ENCODE results near the gene PLA2G4A. TPM values are rescaled to one million over a fixed set of nuclear protein-coding genes. Genes with fewer than 3 reads are reported as not detected.

PLA2G4A gene
- total RNA-seq, 4 donors from 2014 or later, result 11.0 to 13.8 (median 11.6) TPM

DNA sequence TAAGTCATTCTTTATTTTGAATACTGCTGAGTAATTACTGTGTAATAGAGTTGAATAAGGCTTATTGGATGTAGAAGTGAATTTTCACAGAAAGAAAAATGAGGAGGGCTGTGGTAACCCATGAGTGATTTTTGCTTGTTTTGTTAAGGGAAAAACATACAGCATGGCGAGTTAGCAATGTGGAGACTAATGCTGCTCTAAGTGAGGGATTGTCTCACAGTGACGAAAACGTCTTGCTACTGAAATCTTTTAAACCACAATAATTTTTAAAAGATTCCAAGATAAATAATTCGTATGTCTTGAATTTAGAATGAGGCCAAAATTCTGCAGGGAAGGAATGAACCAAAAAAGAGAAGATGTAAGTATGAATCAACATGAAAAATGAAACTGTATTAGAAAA lies 16.2 kb upstream of the PLA2G4A start:
- no peak overlapping the region for H3K27ac ChIP-seq
- H3K27me3 ChIP-seq, result no peaks in the 10 kb centered on the region
- no peak overlapping the region for H3K4me3 ChIP-seq
- no peaks in the 10 kb centered on the region for H3K4me1 ChIP-seq
- H3K9me3 ChIP-seq, result no peaks in the 10 kb centered on the region
- DNase-seq (ENCODE audit: low spot score in 2 of 2), result no peak
- TF ChIP-seq POLR2A (IDR thresholded peaks at IDR 0.05), result no peak
- no peak for TF ChIP-seq EP300 (IDR thresholded peaks at IDR 0.05)
- TF ChIP-seq POLR2AphosphoS5 (IDR thresholded peaks at IDR 0.05), result no peak
- TF ChIP-seq CTCF (IDR thresholded peaks at IDR 0.05), result no peak
- WGBS, result 56% methylated on average over 4 of the region's 4 CpGs
- H3K36me3 ChIP-seq, result no peaks in the 10 kb centered on the region

DNA sequence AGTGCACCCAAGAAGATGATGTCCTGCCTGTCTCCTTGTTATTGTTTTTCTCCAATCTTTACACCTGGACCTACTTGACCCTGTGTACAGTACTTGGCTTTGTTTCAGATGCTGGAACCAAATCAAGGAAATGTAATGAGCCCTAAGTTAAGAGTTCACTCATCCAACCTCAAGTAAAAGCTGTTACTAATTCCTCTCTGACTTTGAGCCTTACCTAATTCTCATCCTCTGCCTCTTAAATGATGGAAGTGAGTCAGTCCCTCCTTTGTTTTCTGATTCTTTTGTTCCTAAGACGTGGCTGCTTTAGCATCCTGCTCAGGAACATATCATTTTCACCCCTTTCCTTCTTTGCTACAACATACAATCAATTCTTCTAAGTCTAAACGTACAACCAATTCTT lies 15.3 kb upstream of the PLA2G4A start:
- no peak for DNase-seq (ENCODE audit: low spot score in 2 of 2)
- Histone ChIP-seq H3K4me3 (no peak overlapping the region), H3K36me3 (no peaks in the 10 kb centered on the region), H3K9me3 (no peaks in the 10 kb centered on the region), H3K27ac (no peak overlapping the region), H3K27me3 (no peaks in the 10 kb centered on the region), H3K4me1 (no peaks in the 10 kb centered on the region)
- TF ChIP-seq POLR2A (IDR thresholded peaks at IDR 0.05) (no peak), POLR2AphosphoS5 (IDR thresholded peaks at IDR 0.05) (no peak), CTCF (IDR thresholded peaks at IDR 0.05) (no peak), EP300 (IDR thresholded peaks at IDR 0.05) (no peak)
- WGBS, result 70% methylated on average over 2 of the region's 2 CpGs

DNA sequence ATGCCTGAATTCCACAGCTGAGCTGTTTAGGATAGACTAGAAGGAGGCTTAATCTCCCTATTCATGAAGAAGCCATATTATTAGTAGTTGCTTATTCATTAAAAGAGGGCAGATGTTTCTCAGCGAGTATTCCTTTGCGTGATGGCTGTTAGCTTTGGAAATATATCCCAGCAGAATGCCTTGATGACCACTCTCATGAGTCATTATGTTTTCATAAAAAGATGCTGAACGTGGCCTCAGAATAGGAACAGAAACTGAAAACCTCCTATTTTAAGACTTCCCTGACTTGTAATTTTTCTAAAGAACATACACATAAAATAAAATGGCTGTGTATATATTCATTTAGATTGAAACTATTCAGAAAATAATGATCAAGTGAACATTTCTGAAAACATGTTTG lies 9.6 kb upstream of the PLA2G4A start:
- 74% methylated on average over 3 of the region's 3 CpGs for WGBS
- Histone ChIP-seq H3K36me3 (no peaks in the 10 kb centered on the region), H3K4me1 (no peaks in the 10 kb centered on the region), H3K4me3 (no peak overlapping the region), H3K27ac (no peak overlapping the region), H3K27me3 (no peaks in the 10 kb centered on the region), H3K9me3 (no peaks in the 10 kb centered on the region)
- no peak for TF ChIP-seq POLR2AphosphoS5 (IDR thresholded peaks at IDR 0.05)
- no peak for DNase-seq (ENCODE audit: low spot score in 2 of 2)

- Histone ChIP-seq H3K36me3 (no peaks in the 10 kb centered on the region), H3K27ac (no peak overlapping the region), H3K4me1 (no peaks in the 10 kb centered on the region), H3K4me3 (no peak overlapping the region), H3K9me3 (no peaks in the 10 kb centered on the region), H3K27me3 (no peaks in the 10 kb centered on the region)
- WGBS, result 79% methylated on average over 2 of the region's 2 CpGs
- no peak for TF ChIP-seq CTCF (IDR thresholded peaks at IDR 0.05)
- TF ChIP-seq POLR2AphosphoS5 (IDR thresholded peaks at IDR 0.05), result no peak
- no peak for TF ChIP-seq EP300 (IDR thresholded peaks at IDR 0.05)
- no peak for TF ChIP-seq POLR2A (IDR thresholded peaks at IDR 0.05)
- DNase-seq (ENCODE audit: low spot score in 2 of 2), result no peak
Measured at GRCh38 chr1:186819563-186819962, 9.2 kb upstream of the PLA2G4A start.

DNA sequence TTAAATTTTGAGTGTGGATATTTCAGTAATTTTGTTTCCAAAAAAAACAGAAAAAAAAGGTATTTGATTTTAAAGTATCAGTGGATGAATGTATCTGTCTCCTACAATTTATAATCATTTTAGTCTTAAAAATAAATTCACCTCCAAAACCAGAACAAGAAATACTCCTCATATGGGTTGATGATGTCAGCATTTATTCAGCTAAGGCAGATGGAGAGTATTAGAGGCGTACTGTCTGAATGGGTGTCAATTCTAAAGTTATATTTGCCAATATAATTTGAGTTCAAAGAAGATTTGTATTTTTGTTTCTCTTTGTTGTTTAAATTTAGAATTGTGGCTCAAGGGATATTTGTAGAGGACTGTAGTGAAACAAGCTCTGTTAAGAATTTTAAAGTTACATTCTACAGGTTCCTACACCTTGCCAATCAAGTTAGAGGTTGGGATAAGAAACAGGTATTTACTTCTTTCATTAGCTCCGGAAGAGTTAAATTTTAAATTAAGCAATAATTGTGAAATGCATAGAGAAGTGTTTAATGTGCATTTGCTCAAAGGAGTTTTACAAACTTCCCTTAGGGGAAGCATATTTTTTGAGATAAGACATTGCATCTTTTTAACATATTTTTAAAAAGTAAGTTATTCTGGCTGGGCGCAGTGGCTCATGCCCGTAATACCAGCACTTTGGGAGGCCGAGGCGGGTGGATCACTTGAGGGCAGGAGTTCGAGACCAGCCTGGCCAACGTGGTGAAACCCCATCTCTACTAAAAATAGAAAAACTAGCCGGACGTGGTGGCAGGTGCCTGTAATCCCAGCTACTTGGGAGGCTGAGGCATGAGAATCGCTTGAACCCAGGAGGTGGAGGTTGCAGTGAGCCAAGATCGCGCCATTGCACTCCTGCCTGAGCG lies 1.2 kb downstream of the PLA2G4A start:
- TF ChIP-seq POLR2A (IDR thresholded peaks at IDR 0.05) (no peak), POLR2AphosphoS5 (IDR thresholded peaks at IDR 0.05) (no peak), EP300 (IDR thresholded peaks at IDR 0.05) (no peak), CTCF (IDR thresholded peaks at IDR 0.05) (no peak)
- DNase-seq (ENCODE audit: low spot score in 2 of 2), result no peak

More for the DNA sequence above, 1.2 kb downstream of the PLA2G4A start:
- Histone ChIP-seq H3K27me3 (no peaks in the 10 kb centered on the region), H3K4me3 (peak overlapping the region; percentile 69), H3K27ac (peak overlapping the region; percentile 86), H3K36me3 (no peaks in the 10 kb centered on the region), H3K4me1 (peaks cover 8% of the 10 kb centered on the region), H3K9me3 (no peaks in the 10 kb centered on the region)
- WGBS, result 45% methylated on average over 14 of the region's 14 CpGs

All from suprapubic skin (tissue), 4 donors.